OCI-LY7 (cell line): ENCODE results near the gene COP1. TPM values are rescaled to one million over a fixed set of nuclear protein-coding genes. Genes with fewer than 3 reads are reported as not detected.

ENCODE experiments used
- BruUV-seq: library from RNA; stranded (reverse); fragments of 400-500 nt; replicated peaks from 2 replicates; lab custom pipeline; 2021; lab: Mats Ljungman, UMichigan
- CTCF ChIA-PET: fragments of 300-600 bp; sonication (Branson Sonifier 250); formaldehyde crosslinking; loops from one replicate; lab custom pipeline; 2022; ENCODE audit warnings: antibody characterized with exemption; ENCODE audit not compliant: unreplicated experiment; lab: Charles Lee
- POLR2A ChIA-PET: fragments of 300-600 bp; sonication (Branson Sonifier 250); formaldehyde crosslinking; loops from one replicate; lab custom pipeline; 2022; ENCODE audit warnings: antibody characterized with exemption; lab: Charles Lee
- DNase-seq: peaks from one replicate; pipeline ENCODE4 v3.0.0-alpha.2; 2015; ENCODE audit warnings: low spot score
- H2AFZ ChIP-seq: fragments of 200-600 bp; sonication (generic), shearing (Covaris generic); 2 replicates; pipeline ENCODE4 v1.6.1; 2014; ENCODE audit warnings: mild to moderate bottlenecking, antibody characterized with exemption, low read length, moderate library complexity
- H3K27ac ChIP-seq: fragments of 200-600 bp; sonication (generic); 2 replicates; pipeline ENCODE4 v1.5.1; 2014; ENCODE audit warnings: mixed run types, low read depth, mild to moderate bottlenecking, moderate library complexity, low read length, inconsistent platforms; ENCODE audit not compliant: poor library complexity, severe bottlenecking
- H3K36me3 ChIP-seq: fragments of 200-600 bp; sonication (generic); 2 replicates; pipeline ENCODE4 v1.6.1; 2014; ENCODE audit warnings: mild to moderate bottlenecking, antibody characterized with exemption, low read length, moderate library complexity, mixed read lengths; ENCODE audit not compliant: insufficient read depth
- H3K4me1 ChIP-seq: fragments of 200-600 bp; sonication (generic); 2 replicates; pipeline ENCODE4 v1.5.1; 2014; ENCODE audit warnings: mild to moderate bottlenecking, low read length; ENCODE audit not compliant: insufficient read depth, poor library complexity, severe bottlenecking
- H3K4me2 ChIP-seq: fragments of 200-600 bp; sonication (generic); 2 replicates; pipeline ENCODE4 v1.6.1; 2014; ENCODE audit warnings: mild to moderate bottlenecking, low read length
- H3K4me3 ChIP-seq: fragments of 200-600 bp; sonication (generic); 2 replicates; pipeline ENCODE4 v1.5.1; 2014; ENCODE audit warnings: mild to moderate bottlenecking, low read depth, low read length; ENCODE audit not compliant: poor library complexity, severe bottlenecking
- H3K79me2 ChIP-seq: fragments of 200-600 bp; sonication (generic); 2 replicates; pipeline ENCODE4 v1.6.1; 2016; ENCODE audit warnings: low read depth, mild to moderate bottlenecking, low read length, moderate library complexity, mixed read lengths; ENCODE audit not compliant: insufficient read depth
- H3K9me2 ChIP-seq: fragments of 200-600 bp; sonication (generic); 2 replicates; pipeline ENCODE4 v1.6.1; 2016; ENCODE audit warnings: mild to moderate bottlenecking, low read length, mixed read lengths; ENCODE audit not compliant: insufficient read depth
- H3K9me3 ChIP-seq: fragments of 200-600 bp; sonication (generic); 2 replicates; pipeline ENCODE4 v1.6.1; 2014; ENCODE audit warnings: mild to moderate bottlenecking, mixed run types, low read length, mixed read lengths
- H4K20me1 ChIP-seq: fragments of 200-600 bp; sonication (generic); 2 replicates; pipeline ENCODE4 v1.6.1; 2014; ENCODE audit warnings: mild to moderate bottlenecking, antibody characterized with exemption, low read length, moderate library complexity, mixed read lengths; ENCODE audit not compliant: insufficient read depth
- CTCF ChIP-seq: fragments of 200-600 bp; sonication (generic); conservative IDR thresholded peaks from 2 replicates; pipeline ENCODE4 v1.5.1; 2014; ENCODE audit warnings: mild to moderate bottlenecking, antibody characterized with exemption, low read length, moderate library complexity, mixed read lengths
- EZH2phosphoT487 ChIP-seq: fragments of 200-600 bp; sonication (generic); IDR thresholded peaks from 2 replicates; pipeline ENCODE4 v1.6.1; 2018; ENCODE audit warnings: low read depth, borderline replicate concordance, mild to moderate bottlenecking, mixed run types, antibody characterized with exemption, low read length, moderate library complexity, mixed read lengths
- intact Hi-C: fragments of 100-400 bp; cut with micrococcal nuclease; formaldehyde crosslinking; loops from one replicate; pipeline ENCODE4 v1.10.0; 2022; ENCODE audit not compliant: unreplicated experiment
- total RNA-seq, 2 experiments: library from RNA; depleted of rRNA in 1 of 2; stranded (reverse); fragments of >200 nt in 1 of 2; shearing (Covaris generic) in 1 of 2; gene quantifications; 2 replicates each; pipeline ENCODE4 v1.2.3, GENCODE V29; 2014 to 2022

Gene COP1
- total RNA-seq, 2 experiments from 2014 or later: 75.2 to 76.9 TPM

- no peaks in the 10 kb centered on the region for H3K4me1 ChIP-seq
- TF ChIP-seq CTCF: no peak
- no peak for TF ChIP-seq EZH2phosphoT487
- no peaks in the 10 kb centered on the region for H3K9me2 ChIP-seq
- no peak overlapping the region for H3K4me2 ChIP-seq
- POLR2A ChIA-PET: interaction anchor here (0.9 kb wide), 1 partner anchor 8 kb away, joined by 3 read pairs; no protein-coding TSS in a partner anchor
- peaks cover 80% of the 10 kb centered on the region for H3K36me3 ChIP-seq
- H2AFZ ChIP-seq: no peak overlapping the region
- DNase-seq: no peak
- intact Hi-C loops: no loop called here
- BruUV-seq: no TSS peak
- no peak overlapping the region for H3K4me3 ChIP-seq
- CTCF ChIA-PET: no interaction called here
- no peak overlapping the region for H3K27ac ChIP-seq
- no peaks in the 10 kb centered on the region for H4K20me1 ChIP-seq
- no peaks in the 10 kb centered on the region for H3K79me2 ChIP-seq
- H3K9me3 ChIP-seq: no peaks in the 10 kb centered on the region
These were observed 95.3 kb downstream of the COP1 start for GRCh38 chr1:176111835-176112234.

- no peaks in the 10 kb centered on the region for H3K9me2 ChIP-seq
- ChIA-PET POLR2A (no interaction called here), CTCF (no interaction called here)
- no peak overlapping the region for H3K4me2 ChIP-seq
- no TSS peak for BruUV-seq
- H3K4me1 ChIP-seq: no peaks in the 10 kb centered on the region
- no peak overlapping the region for H3K4me3 ChIP-seq
- H3K9me3 ChIP-seq: no peaks in the 10 kb centered on the region
- no peak overlapping the region for H2AFZ ChIP-seq
- no peak for TF ChIP-seq CTCF
- no peak for TF ChIP-seq EZH2phosphoT487
- no peaks in the 10 kb centered on the region for H3K79me2 ChIP-seq
- DNase-seq: no peak
- intact Hi-C loops: no loop called here
- H4K20me1 ChIP-seq: no peaks in the 10 kb centered on the region
- peaks cover 78% of the 10 kb centered on the region for H3K36me3 ChIP-seq
- H3K27ac ChIP-seq: no peak overlapping the region
These were observed 96.9 kb downstream of the COP1 start for GRCh38 chr1:176110203-176110602.

GRCh38 chr1:176102768-176103350, 104.2 kb downstream of the COP1 start:
- Histone ChIP-seq H3K4me1 (no peaks in the 10 kb centered on the region), H4K20me1 (no peaks in the 10 kb centered on the region), H3K9me2 (no peaks in the 10 kb centered on the region), H3K9me3 (no peaks in the 10 kb centered on the region), H3K4me2 (no peak overlapping the region), H3K27ac (no peak overlapping the region), H3K36me3 (peaks cover 67% of the 10 kb centered on the region), H3K4me3 (no peak overlapping the region), H3K79me2 (no peaks in the 10 kb centered on the region), H2AFZ (no peak overlapping the region)
- BruUV-seq: no TSS peak
- no peak for TF ChIP-seq EZH2phosphoT487
- TF ChIP-seq CTCF: no peak
- intact Hi-C loops: no loop called here
- DNase-seq: no peak
- POLR2A ChIA-PET: interaction anchor here (0.8 to 1.5 kb wide), 3 partner anchors 9 to 82 kb away, joined by 3 to 4 read pairs (median 3); no protein-coding TSS in a partner anchor
- CTCF ChIA-PET: no interaction called here
